WERI-Rb-1 (cell line): ENCODE data around the gene KLC1.

Source experiments
- DNase-seq: peaks from one replicate; pipeline ENCODE4 v3.0.0-alpha.2; 2020
- H3K27ac ChIP-seq: fragments of 250-450 bp; sonication (Bioruptor Pico); 2 replicates; pipeline ENCODE4 v1.5.1; 2020; ENCODE audit warnings: mild to moderate bottlenecking, moderate library complexity
- H3K27me3 ChIP-seq: fragments of 250-450 bp; sonication (Bioruptor Pico); 2 replicates; pipeline ENCODE4 v1.5.1; 2021; ENCODE audit warnings: mild to moderate bottlenecking, low read depth, moderate library complexity; ENCODE audit not compliant: insufficient read depth, severe bottlenecking
- H3K36me3 ChIP-seq: fragments of 250-450 bp; sonication (Bioruptor Pico); 2 replicates; pipeline ENCODE4 v1.5.1; 2020; ENCODE audit warnings: mild to moderate bottlenecking, moderate library complexity
- H3K4me3 ChIP-seq: 2 replicates; pipeline ENCODE4 v1.5.1; 2011; ENCODE audit warnings: low read depth, mild to moderate bottlenecking, control low read depth, low read length
- H3K9me3 ChIP-seq: fragments of 250-450 bp; sonication (Bioruptor Pico); 2 replicates; pipeline ENCODE4 v1.5.1; 2021; ENCODE audit warnings: mild to moderate bottlenecking, moderate library complexity; ENCODE audit not compliant: severe bottlenecking
- TF ChIP-seq, protein P1 (sequence below): IDR thresholded peaks from 2 replicates; pipeline ENCODE4 v1.5.1; 2011; ENCODE audit warnings: low read depth, mild to moderate bottlenecking, control low read depth, inconsistent platforms, low read length

The KLC1 gene

DNA sequence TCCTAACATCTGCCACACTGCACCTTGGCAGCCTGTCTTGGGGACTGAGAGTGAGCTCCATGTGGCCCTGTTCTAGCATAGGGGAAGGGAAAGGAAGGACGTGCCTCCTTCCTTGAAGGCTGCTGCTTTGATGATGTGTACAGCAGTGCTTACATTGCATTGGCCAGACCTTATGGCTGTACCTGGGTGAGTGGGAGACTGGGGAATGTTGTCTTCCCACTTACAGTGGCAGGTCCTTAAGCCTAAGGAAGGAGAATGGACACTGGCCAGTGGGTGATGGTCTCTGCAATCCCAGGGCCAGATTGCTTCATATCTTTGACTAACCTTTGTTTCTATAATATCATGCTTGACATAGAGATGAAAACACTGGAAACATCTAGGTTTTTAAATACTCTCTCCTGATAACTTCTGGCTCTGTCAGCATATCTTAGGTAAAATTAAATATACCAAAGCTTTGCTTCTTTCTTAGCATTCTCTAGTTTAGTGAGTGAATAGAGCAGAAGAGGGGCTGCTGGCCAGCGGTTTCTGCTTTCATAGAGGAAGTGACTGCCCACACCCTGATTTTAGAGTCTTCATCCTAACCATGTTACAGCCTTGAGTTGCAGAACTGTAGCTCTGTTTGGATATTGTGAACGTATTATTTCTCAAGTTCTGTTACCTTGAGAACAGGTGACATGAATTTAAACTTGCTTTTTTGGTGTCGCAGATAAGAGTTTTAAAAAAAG lies 27.2 kb downstream of the KLC1 start:
- no peak for DNase-seq
- no peaks in the 10 kb centered on the region for H3K27me3 ChIP-seq
- H3K36me3 ChIP-seq: peaks cover 74% of the 10 kb centered on the region
- H3K9me3 ChIP-seq: no peaks in the 10 kb centered on the region
- TF ChIP-seq, protein P1, sequence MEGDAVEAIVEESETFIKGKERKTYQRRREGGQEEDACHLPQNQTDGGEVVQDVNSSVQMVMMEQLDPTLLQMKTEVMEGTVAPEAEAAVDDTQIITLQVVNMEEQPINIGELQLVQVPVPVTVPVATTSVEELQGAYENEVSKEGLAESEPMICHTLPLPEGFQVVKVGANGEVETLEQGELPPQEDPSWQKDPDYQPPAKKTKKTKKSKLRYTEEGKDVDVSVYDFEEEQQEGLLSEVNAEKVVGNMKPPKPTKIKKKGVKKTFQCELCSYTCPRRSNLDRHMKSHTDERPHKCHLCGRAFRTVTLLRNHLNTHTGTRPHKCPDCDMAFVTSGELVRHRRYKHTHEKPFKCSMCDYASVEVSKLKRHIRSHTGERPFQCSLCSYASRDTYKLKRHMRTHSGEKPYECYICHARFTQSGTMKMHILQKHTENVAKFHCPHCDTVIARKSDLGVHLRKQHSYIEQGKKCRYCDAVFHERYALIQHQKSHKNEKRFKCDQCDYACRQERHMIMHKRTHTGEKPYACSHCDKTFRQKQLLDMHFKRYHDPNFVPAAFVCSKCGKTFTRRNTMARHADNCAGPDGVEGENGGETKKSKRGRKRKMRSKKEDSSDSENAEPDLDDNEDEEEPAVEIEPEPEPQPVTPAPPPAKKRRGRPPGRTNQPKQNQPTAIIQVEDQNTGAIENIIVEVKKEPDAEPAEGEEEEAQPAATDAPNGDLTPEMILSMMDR: no peak
- H3K27ac ChIP-seq: no peak overlapping the region
- H3K4me3 ChIP-seq: no peak overlapping the region

DNA sequence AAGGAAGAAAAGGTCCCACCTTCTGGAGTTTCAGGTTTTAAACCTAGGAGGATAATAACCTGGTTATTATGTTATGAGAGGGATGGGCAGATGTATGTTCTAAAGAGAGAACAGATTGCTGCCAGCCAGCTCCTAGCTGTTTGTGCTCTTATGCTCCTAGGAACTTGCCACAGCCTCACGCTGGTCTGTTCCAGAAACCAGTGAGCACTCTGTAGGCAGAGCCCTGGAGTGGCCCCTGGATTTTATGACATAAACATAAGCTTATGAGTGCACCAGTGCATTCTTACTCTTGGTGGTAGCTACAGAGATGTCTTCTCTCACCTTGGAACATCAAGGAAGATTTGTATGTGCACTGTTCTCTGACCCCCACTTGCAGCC lies 27.7 kb downstream of the KLC1 start:
- no peaks in the 10 kb centered on the region for H3K9me3 ChIP-seq
- H3K27me3 ChIP-seq: no peaks in the 10 kb centered on the region
- TF ChIP-seq, protein P1: no peak
- peaks cover 79% of the 10 kb centered on the region for H3K36me3 ChIP-seq
- no peak overlapping the region for H3K27ac ChIP-seq
- H3K4me3 ChIP-seq: no peak overlapping the region
- DNase-seq: no peak

DNA sequence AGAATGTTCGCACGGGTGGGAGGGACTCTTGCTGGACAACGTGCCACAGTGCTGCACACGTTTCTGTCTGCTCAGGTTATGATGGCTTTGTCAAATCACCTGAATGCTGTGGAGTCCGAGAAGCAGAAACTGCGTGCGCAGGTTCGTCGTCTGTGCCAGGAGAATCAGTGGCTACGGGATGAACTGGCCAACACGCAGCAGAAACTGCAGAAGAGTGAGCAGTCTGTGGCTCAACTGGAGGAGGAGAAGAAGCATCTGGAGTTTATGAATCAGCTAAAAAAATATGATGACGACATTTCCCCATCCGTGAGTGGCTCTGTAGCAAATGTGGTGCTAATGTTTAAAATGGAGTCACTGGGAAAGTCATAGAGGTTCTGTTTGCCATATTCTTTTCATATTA lies 28.5 kb downstream of the KLC1 start:
- no peak overlapping the region for H3K27ac ChIP-seq
- no peaks in the 10 kb centered on the region for H3K9me3 ChIP-seq
- no peaks in the 10 kb centered on the region for H3K27me3 ChIP-seq
- no peak for DNase-seq
- TF ChIP-seq, protein P1: no peak
- peaks cover 86% of the 10 kb centered on the region for H3K36me3 ChIP-seq
- no peak overlapping the region for H3K4me3 ChIP-seq

DNA sequence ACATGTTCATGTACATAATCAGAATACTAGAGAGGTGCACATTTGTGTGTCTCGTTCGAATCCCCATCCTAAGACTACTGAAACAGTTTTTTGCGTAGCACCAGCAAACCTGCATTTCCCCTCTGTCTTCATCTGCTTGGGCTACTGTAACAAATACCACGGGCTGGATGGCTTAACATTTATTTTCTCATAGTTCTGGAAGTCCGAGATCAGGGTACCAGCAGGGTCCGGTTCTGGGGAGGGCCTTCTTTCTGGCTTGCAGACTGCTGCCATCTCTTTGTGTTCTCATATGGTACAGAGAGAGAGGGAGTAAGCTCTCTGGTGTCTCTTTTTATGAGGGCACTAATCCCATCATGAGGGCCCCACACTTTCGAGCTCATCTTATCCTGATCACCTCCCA lies 30.6 kb downstream of the KLC1 start:
- no peak for DNase-seq
- peaks cover 96% of the 10 kb centered on the region for H3K36me3 ChIP-seq
- H3K4me3 ChIP-seq: no peak overlapping the region
- no peak overlapping the region for H3K27ac ChIP-seq
- no peaks in the 10 kb centered on the region for H3K9me3 ChIP-seq
- no peaks in the 10 kb centered on the region for H3K27me3 ChIP-seq
- TF ChIP-seq, protein P1: no peak

DNA sequence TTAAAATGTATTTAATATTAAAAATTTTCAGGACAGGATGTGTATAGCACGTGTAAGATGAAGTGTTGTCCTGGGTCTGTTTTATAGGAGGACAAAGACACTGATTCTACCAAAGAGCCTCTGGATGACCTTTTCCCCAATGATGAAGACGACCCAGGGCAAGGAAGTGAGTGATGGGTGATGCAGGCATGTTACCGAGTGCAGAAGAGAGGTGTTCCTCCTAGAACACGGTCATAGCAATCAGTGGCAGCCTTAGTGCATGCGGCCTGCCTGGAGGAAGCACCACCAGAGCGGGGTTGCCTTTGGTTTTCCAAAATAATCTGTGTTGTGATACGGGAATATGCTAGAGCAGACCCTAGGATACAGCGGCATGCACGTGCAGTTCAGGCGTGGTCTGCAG lies 33.0 kb downstream of the KLC1 start:
- H3K27ac ChIP-seq: no peak overlapping the region
- TF ChIP-seq, protein P1: no peak
- no peaks in the 10 kb centered on the region for H3K9me3 ChIP-seq
- H3K36me3 ChIP-seq: peaks cover 87% of the 10 kb centered on the region
- no peak for DNase-seq
- H3K27me3 ChIP-seq: no peaks in the 10 kb centered on the region
- no peak overlapping the region for H3K4me3 ChIP-seq

DNA sequence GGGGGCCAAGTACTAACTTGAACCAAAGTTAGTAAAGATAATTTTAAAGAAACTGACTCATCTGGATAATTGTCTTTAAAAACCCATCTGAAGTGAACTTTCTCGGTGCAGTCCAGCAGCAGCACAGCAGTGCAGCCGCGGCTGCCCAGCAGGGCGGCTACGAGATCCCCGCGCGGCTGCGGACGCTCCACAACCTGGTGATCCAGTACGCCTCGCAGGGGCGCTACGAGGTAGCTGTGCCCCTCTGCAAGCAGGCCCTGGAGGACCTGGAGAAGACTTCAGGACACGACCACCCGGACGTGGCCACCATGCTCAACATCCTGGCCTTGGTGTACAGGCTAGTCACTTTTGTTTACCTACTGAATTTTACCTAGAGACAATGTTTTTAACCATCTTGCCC lies 33.6 kb downstream of the KLC1 start:
- TF ChIP-seq, protein P1: no peak
- Histone ChIP-seq H3K27me3 (no peaks in the 10 kb centered on the region), H3K9me3 (no peaks in the 10 kb centered on the region), H3K27ac (no peak overlapping the region), H3K4me3 (no peak overlapping the region), H3K36me3 (peaks cover 87% of the 10 kb centered on the region)
- DNase-seq: no peak
